Endothelial cell of umbilical vein (primary cell): ENCODE results near the gene PBX3. TPM values are rescaled to one million over a fixed set of nuclear protein-coding genes. Genes with fewer than 3 reads are reported as not detected.

Source experiments
- BruUV-seq: library from RNA; stranded (reverse); fragments of 400-500 nt; replicated peaks from 2 replicates; lab custom pipeline; 2021; lab: Mats Ljungman, UMichigan
- CTCF ChIA-PET: fragments of 300-600, 350-600 bp; sonication (Branson Sonifier 250); formaldehyde crosslinking; loops from one replicate; lab custom pipeline; 2021; ENCODE audit warnings: antibody characterized with exemption, inconsistent platforms; lab: Charles Lee
- POLR2A ChIA-PET: fragments of 300-600, 350-600 bp; sonication (Branson Sonifier 250); formaldehyde crosslinking; loops from one replicate; lab custom pipeline; 2021; ENCODE audit warnings: antibody characterized with exemption, inconsistent platforms; lab: Charles Lee
- DNase-seq: peaks from one replicate; pipeline ENCODE4 v3.0.0-alpha.2; 2011; ENCODE audit warnings: low read depth, low spot score
- FAIRE-seq: peaks from 2 replicates; lab custom pipeline; 2011; peaks lifted over from hg19 to GRCh38; lab: Jason Lieb, UNC
- H2AFZ ChIP-seq: 2 replicates; pipeline ENCODE4 v1.6.0; 2012; ENCODE audit warnings: low read depth, low read length, control low read depth, inconsistent platforms
- H3K27ac ChIP-seq: 2 replicates; pipeline ENCODE4 v1.5.1; 2011; ENCODE audit warnings: low read depth, mild to moderate bottlenecking, control low read depth, low read length, moderate library complexity; ENCODE audit not compliant: insufficient read depth
- H3K27me3 ChIP-seq, 2 experiments: 2 replicates each; pipeline versions ENCODE4 v1.6.0 to v1.6.1; 2011; ENCODE audit warnings: low read length in 2 of 2, mixed read lengths in 1 of 2; ENCODE audit not compliant: control insufficient read depth in 2 of 2, insufficient read depth in 2 of 2
- H3K36me3 ChIP-seq, 2 experiments: 2 replicates in 1 of 2; 3 replicates in 1 of 2; pipeline ENCODE4 v1.5.1; 2011; ENCODE audit warnings: low read length in 2 of 2, mild to moderate bottlenecking in 1 of 2, moderate library complexity in 1 of 2; ENCODE audit not compliant: control insufficient read depth in 2 of 2, insufficient read depth in 2 of 2; ENCODE audit errors: extremely low read depth in 1 of 2
- H3K4me1 ChIP-seq: 3 replicates; pipeline ENCODE4 v1.5.1; 2011; ENCODE audit warnings: mild to moderate bottlenecking, low read length; ENCODE audit not compliant: control insufficient read depth, insufficient read depth; ENCODE audit errors: extremely low read depth
- H3K4me2 ChIP-seq: 2 replicates; pipeline ENCODE4 v1.6.1; 2011; ENCODE audit warnings: low read length, control low read depth, mixed read lengths; ENCODE audit not compliant: insufficient read depth
- H3K4me3 ChIP-seq, 3 experiments: fragments of 200-600 bp in 1 of 3; sonication (generic), shearing (Covaris generic) in 1 of 3; replicated peaks in 1 of 3; 2 replicates each; pipeline ENCODE4 v1.5.1; 2011 to 2016; ENCODE audit warnings: control low read depth in 3 of 3, low read length in 3 of 3, mild to moderate bottlenecking in 2 of 3, inconsistent platforms in 1 of 3, low read depth in 1 of 3, moderate library complexity in 1 of 3; ENCODE audit not compliant: insufficient read depth in 1 of 3
- H3K79me2 ChIP-seq: 2 replicates; pipeline ENCODE4 v1.6.0; 2012; ENCODE audit warnings: low read length, inconsistent platforms; ENCODE audit not compliant: control insufficient read depth, insufficient read depth
- H3K9ac ChIP-seq: replicated peaks from 2 replicates; pipeline ENCODE3; 2011; ENCODE audit warnings: low read length, control low read depth; ENCODE audit not compliant: insufficient read depth; ENCODE audit errors: extremely low read depth
- H3K9me1 ChIP-seq: replicated peaks from 3 replicates; pipeline ENCODE4 v1.6.0; 2011; ENCODE audit warnings: mild to moderate bottlenecking, low read length; ENCODE audit not compliant: control insufficient read depth, insufficient read depth; ENCODE audit errors: extremely low read depth
- H3K9me3 ChIP-seq: replicated peaks from 2 replicates; pipeline ENCODE4 v1.5.1; 2012; ENCODE audit warnings: low read length, inconsistent platforms; ENCODE audit not compliant: control insufficient read depth, insufficient read depth
- H4K20me1 ChIP-seq: replicated peaks from 2 replicates; pipeline ENCODE3; 2011; ENCODE audit warnings: mild to moderate bottlenecking, low read length; ENCODE audit not compliant: control insufficient read depth, insufficient read depth; ENCODE audit errors: extremely low read depth
- CTCF ChIP-seq, 2 donors: IDR thresholded peaks; 1 replicate in 1 of 2; 2 replicates in 1 of 2; pipeline ENCODE4 v1.5.1; 2011; ENCODE audit warnings: low read length in 2 of 2, mild to moderate bottlenecking in 2 of 2, moderate library complexity in 2 of 2, control low read depth in 1 of 2, inconsistent platforms in 1 of 2, low read depth in 1 of 2; ENCODE audit not compliant: insufficient read depth in 1 of 2; ENCODE audit errors: extremely low read depth in 1 of 2
- EZH2 ChIP-seq: IDR thresholded peaks from 2 replicates; pipeline ENCODE4 v1.6.1; 2012; ENCODE audit warnings: borderline replicate concordance, low read depth, mild to moderate bottlenecking, moderate library complexity, low read length, inconsistent platforms; ENCODE audit not compliant: severe bottlenecking
- FOS ChIP-seq: IDR thresholded peaks from 2 replicates; pipeline ENCODE4 v1.6.1; 2011; ENCODE audit warnings: mild to moderate bottlenecking, low read length, moderate library complexity, borderline replicate concordance; ENCODE audit not compliant: insufficient read depth
- GATA2 ChIP-seq: IDR thresholded peaks from 2 replicates; pipeline ENCODE4 v1.7.0; 2011; ENCODE audit warnings: low read depth, mild to moderate bottlenecking, moderate library complexity, mixed read lengths, low read length; ENCODE audit not compliant: insufficient read length, insufficient read depth
- JUN ChIP-seq: IDR thresholded peaks from 2 replicates; pipeline ENCODE4 v1.6.1; 2011; ENCODE audit warnings: borderline replicate concordance, low read depth; ENCODE audit not compliant: insufficient read length, insufficient read depth
- MAX ChIP-seq: IDR thresholded peaks from 2 replicates; pipeline ENCODE4 v1.6.1; 2011; ENCODE audit not compliant: insufficient read depth, insufficient read length
- MYC ChIP-seq: IDR thresholded peaks from one replicate; pipeline ENCODE4 v1.6.1; 2011; ENCODE audit warnings: mild to moderate bottlenecking, low read depth, low read length
- POLR2A ChIP-seq: IDR thresholded peaks from 2 replicates; pipeline ENCODE4 v1.6.1; 2012; ENCODE audit warnings: low read depth, mild to moderate bottlenecking, control low read depth, low read length
- POLR2AphosphoS5 ChIP-seq: IDR thresholded peaks from 2 replicates; pipeline ENCODE4 v1.6.1; 2012; ENCODE audit warnings: low read depth, mild to moderate bottlenecking, control low read depth, low read length, moderate library complexity; ENCODE audit not compliant: insufficient read depth
- dilution Hi-C: fragments of 300-500 bp; cut with MboI; formaldehyde crosslinking; loops from one replicate; pipeline ENCODE4 v1.15.0; 2019; ENCODE audit warnings: low sequenced_read_pairs; ENCODE audit not compliant: extremely low pct_ligation_motif_present
- intact Hi-C: fragments of 100-400 bp; cut with micrococcal nuclease; formaldehyde crosslinking; loops from one replicate; pipeline ENCODE4 v1.10.0; 2022
- polyA plus RNA-seq, 4 experiments: library from polyadenylated mRNA; depleted of rRNA in 3 of 4; stranded (reverse) in 3 of 4; unstranded in 1 of 4; fragments of >200 nt; gene quantifications; 2 replicates each; pipeline versions ENCODE4 v1.2.1 to v1.2.3, GENCODE V29; 2011 to 2012; ENCODE audit warnings: missing spikeins in 1 of 4
- total RNA-seq: library from RNA; stranded (reverse); gene quantifications from 2 replicates; pipeline ENCODE4 v1.2.3, GENCODE V29; 2021

PBX3 gene
- total and polyA plus RNA-seq, 2 donors (not counting 3 experiments of a cell fraction or from before 2014, with no cell fraction given): 18.8 to 42.0 TPM

- no peaks in the 10 kb centered on the region for H3K9me3 ChIP-seq
- TF ChIP-seq POLR2A: no peak
- TF ChIP-seq MYC: no peak
- TF ChIP-seq CTCF (IDR thresholded peaks at IDR 0.05; ENCODE audit: extremely low read depth in 1 of 2, insufficient read depth in 1 of 2, low read depth in 1 of 2, low read length in 2 of 2): no peak
- no peak for TF ChIP-seq POLR2AphosphoS5
- no peak for TF ChIP-seq EZH2
- TF ChIP-seq MAX: no peak
- TF ChIP-seq FOS: no peak
- no peak for TF ChIP-seq JUN
- no peak for TF ChIP-seq GATA2
- H3K9me1 ChIP-seq: no peaks in the 10 kb centered on the region
- H3K27me3 ChIP-seq: no peaks in the 10 kb centered on the region
- H2AFZ ChIP-seq: peak overlapping the region; percentile 50
- no peaks in the 10 kb centered on the region for H3K36me3 ChIP-seq
- ChIA-PET CTCF (interaction anchor here (0.5 to 1.0 kb wide), 3 partner anchors 10 to 88 kb away, joined by 3 read pairs; no protein-coding TSS in a partner anchor), POLR2A (no interaction called here)
- H3K4me1 ChIP-seq: peaks cover 11% of the 10 kb centered on the region
- no peaks in the 10 kb centered on the region for H4K20me1 ChIP-seq
- H3K9ac ChIP-seq: peak overlapping the region; percentile 25
- H3K4me2 ChIP-seq: peak overlapping the region; percentile 90
- dilution Hi-C loops (no loop called here), intact Hi-C loops (no loop called here)
- H3K79me2 ChIP-seq: peaks cover 14% of the 10 kb centered on the region
- no TSS peak for BruUV-seq
- peak overlapping the region; percentile 33 to 66 (median 52) for H3K4me3 ChIP-seq
- DNase-seq (peak; percentile 56), FAIRE-seq (peak; percentile 62)
- no peak overlapping the region for H3K27ac ChIP-seq
Observed at GRCh38 chr9:125889476-125890419, 142.6 kb downstream of the PBX3 start.
